ENCODE data around the gene RIOK3.
"Not testable (repeated sequence)": the region's sequence is repeated elsewhere in the genome, so short reads cannot be mapped to it uniquely, and the experiment has no call there.

The RIOK3 gene

DNA sequence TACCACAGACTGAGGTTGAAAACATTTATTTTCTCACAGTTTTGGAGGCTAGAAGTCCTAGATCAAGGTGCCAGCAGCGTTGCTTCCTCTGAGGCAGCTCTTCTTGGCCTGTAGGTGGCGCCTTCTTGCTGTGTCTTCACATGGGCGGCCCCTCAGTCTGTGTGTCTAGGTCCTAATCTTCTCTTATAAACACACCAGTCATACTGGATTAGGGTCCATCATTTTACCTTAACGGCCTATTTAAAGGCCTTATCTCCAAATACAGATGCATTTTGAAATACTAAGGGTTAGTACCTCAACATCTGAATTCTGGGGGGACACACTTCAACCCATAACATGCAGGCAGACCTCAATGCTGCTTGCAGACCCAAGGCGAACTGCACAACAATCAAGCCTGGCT, 45.8 kb downstream of the RIOK3 start:
- DNase-seq, result peak; percentile 41

DNA sequence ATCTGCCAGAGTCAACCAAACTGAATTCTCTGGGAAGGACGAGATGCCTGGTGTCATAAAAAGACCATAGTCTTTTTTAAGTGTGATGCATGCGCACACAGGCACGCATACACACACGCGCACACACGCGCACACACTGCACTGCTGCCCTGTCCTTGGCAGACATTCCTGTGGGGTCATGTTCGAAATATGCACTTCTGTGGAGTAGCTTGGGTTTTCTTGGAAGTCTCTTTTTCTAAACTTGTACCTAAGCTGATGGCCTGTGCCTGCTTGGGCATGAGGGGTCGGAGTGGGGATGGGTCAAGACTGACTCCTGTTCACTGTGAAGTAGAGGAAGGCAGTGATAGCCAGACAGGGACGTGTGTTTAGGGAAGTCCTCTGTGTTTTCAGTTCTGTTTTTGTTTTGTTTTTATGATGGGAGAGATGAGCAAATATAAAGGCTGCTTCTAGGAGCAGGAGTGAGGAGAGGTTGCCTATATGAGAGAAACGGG, 46.2 kb downstream of the RIOK3 start:
- DNase-seq, result no peak

DNA sequence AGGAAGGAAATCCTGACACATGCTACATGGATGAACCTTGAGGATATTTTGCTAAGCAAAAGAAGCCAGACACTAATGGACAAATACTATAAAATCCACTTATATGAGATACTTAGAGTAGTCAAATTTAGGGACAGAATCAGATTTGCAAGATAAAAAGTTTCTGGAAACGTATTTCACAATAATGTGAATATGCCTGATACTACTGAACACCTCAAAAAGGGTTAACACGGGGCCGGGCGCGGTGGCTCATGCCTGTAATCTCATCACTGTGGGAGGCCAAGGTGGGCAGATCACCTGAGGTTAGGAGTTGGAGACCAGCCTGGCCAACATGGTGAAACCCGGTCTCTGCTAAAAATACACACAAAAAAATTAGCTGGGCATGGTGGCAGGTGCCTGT, 48.5 kb downstream of the RIOK3 start:
- no peak for DNase-seq

DNA sequence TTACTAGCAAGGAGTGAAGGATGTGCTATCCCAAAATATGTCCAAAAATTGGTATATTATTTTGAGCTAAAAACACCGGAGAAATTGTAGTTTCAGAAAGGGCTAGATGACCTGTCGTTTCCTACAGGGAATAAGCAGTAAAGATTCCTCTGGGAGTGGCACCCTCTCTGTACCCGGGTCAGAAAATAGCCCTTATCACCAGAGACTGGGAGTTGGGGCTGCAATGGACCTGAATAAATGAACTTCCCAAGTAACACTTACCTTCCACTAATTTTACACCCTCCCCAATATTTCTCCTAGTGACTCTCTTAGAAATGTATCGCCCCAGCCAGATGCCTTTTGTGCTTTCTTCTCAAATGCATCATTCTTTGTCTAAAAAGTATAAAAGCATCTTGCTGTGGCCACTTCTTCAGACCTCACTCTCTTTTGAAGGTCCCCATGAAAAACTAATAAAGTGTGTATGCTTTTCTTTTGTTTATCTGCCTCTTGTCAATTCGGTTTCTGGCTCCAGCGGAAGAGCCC, 49.5 kb downstream of the RIOK3 start:
- no peak for DNase-seq

DNA sequence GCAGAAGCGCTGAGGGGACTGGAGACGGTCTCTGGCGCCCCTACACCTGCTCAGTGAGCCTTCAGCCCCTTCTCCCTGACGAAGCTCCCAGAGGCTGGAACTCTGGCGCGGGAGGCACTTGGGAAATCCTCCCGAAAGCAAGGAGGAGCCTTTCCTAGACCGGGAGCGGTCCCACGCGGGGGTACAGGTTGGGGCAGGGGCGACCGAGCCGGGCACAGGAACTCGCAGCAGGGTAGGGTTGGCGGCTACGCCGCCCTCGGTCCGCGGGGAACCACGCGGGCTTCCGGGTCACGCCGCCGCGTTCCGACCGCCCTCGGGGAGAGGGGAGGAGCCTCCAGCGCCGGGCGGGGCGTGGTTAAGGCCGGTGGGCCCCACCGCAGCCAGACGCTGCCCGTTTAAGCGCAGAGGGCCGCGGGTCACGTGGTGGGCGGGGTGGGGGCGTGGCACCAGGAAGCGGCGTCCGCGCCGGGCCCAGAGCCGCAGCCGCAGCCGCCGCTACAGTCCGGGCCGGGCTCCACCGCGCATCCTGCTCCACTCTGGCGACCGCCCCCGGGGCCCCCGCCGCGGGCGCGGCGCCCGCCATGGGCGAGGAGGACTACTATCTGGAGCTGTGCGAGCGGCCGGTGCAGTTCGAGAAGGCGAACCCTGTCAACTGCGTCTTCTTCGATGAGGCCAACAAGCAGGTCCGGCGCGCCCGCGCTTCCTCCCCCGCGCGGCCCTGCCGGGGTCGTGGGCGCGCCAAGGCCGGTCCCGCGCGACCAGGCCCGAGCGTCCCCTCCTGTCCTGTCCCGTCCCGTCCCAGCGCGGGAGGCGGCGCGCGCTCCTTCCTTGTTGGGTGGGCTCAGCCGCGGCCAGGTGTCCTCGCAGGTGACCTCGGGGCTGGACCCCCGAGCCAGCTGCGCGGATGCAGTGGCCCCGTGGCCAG, 50.2 kb downstream of the RIOK3 start, which contains the start of gene RMC1:
Gene RMC1, plus strand, starts transcription at position 474 of the 925 bp plus-strand sequence. Its CDS starts 108 bp downstream, at position 582.
- peak; percentile 68 for DNase-seq

DNA sequence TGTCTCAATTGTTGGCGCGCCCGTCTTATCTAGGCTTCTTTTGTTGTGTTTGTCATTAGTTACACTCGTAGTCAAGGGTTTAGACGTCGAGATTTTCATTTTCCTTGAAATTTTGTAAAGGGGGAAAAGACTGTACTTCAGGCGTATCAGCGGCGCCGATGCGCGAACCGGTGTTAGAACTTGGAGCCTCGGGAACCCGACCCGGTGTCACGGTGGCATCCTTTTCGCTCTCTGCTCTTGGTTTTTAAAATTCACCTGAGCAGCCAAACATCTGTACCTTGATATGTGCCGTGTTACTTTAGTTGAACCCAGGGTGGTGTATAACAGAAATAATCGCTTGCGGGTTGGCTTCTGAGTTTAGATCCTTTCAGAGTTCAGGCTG, 50.9 kb downstream of the RIOK3 start:
- DNase-seq, result no peak

DNA sequence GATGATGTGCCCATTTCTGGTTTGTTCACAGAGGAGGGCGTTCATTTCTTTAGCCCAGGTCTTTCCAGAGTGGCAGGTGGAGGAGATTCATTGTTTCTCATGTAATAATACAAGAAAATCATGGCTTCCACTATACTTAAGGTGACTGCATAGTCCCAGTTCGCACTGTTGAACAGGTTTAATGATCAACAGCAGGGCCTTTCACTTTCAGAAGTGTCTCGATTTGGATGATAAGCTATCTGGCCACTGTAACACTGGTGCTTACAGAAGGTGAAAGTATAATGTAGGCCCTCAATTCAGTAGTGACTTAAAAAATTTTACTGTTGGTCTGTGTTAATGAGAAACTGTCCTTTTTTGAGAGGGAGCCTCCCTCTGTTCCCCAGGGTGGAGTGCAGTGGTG, 51.6 kb downstream of the RIOK3 start:
- DNase-seq, result no peak

DNA sequence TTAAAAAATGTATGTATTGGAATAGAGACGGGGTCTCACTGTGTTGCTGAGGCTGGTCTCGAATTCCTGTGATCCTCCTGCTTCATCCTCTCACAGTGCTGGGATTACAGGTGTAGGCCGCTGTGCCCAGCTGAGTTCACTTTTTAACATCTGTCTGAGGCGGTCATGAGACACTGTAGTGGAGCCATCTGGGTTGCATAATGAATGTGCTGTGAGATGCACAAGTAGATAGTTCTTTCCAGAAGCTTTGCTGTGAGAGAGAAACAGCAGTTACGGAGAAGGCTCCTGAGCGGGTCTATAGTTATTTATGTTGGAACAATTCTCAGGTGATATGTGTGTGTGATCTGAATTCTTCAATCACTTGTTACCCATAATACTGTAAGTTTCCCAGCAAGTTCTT, 53.3 kb downstream of the RIOK3 start:
- no peak for DNase-seq

DNA sequence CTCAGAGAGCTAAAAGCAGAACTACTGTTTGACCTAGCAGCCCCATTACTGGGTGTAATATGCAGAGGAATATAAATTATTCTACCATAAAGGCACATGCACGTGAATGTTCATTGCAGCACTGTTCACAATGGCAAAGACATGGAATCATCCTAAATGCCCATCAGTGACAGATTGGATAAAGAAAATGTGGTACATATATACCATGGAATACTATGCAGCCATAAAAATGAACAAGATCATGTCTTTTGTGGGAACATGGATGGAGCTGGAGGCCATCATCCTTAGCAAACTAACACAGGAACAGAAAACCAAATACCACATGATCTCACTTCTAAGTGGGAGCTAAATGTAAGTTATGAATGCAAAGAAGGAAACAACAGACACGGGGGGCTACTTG, 57.8 kb downstream of the RIOK3 start:
- not testable (repeated sequence) for DNase-seq

DNA sequence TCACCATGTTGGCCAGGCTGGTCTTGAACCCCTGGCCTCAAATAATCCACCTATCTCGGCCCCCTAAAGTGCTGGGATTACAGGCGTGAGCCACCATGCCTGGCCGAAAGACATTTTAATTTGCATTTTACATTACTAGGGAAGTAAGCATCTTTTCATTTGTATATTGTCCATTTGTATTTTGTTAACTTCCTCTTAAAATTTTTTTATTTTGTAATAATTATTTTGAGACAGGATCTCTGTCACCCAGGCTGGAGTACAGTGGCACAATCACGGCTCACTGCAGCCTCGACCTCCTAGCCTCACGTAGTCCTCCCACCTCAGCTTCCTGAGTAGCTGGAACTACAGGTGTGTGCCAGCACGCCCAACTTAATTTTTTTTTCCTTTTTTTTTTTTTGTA, 59.1 kb downstream of the RIOK3 start:
- DNase-seq, result not testable (repeated sequence)

DNA sequence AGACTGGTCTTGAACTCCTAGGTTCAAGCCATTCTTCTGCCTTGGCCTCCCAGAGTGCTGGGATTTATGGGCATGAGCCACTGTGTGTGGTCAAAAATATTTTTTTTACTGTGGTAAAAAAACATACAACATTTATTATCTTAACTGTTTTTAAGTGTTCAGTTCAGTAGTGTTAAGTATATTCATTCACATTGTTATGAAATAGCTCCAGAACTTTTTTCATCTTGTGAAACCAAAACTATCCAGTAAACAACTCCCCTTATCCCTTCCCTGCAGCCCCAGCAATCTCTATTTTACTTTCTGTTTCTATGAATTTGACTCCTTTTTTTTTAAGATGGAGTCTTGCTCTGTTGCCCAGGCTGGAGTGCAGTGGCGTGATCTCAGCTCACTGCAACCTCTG, 59.6 kb downstream of the RIOK3 start:
- DNase-seq, result no peak

DNA sequence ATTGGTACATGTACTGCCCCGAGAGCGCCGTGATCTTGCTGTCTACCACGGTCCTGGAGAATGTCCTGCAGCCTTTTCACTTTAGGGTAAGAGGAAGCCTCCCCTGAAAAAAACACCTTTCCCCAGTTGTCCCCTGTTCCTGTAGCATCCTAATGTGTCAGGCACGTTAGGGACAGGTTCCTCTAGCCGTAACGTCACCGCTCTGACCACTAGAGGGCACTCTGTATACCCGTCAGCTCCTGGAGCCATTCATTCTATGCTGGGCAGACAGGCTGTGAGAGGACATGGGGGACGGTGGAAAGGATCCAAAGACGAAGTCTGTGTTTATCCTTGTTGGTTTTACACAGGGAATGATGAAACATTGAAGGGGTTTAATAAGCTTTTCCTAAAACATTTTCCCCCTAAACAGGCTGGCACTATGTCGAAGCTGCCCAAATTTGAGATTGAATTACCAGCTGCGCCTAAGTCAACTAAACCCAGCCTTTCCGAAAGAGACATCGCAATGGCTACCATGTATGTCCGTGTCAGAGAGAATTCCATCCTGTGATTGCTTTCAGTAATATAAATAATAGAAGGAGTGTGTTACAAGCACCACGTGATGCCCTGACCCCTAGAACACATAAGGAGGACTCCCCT, 62.9 kb downstream of the RIOK3 start:
- peak; percentile 53 for DNase-seq

DNA sequence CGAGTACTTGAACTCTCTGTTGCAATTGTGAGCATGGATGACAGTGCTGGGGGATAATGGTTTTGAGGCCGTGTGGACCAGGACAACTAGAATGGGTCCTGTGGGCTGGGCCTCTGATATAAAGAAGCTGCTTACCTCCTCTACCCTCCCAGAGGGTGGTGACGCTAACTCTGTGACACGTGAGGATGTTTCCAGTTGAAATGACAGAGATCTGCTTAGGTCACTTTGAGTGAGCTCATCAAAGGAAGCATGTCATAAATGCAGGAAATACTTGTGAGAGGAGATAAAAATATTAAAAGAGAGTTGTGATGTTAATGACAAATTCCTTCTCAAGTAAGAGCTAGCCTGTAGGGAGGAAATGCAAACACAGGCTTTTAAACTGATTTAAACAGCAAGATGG, 66.6 kb downstream of the RIOK3 start:
- no peak for DNase-seq

DNA sequence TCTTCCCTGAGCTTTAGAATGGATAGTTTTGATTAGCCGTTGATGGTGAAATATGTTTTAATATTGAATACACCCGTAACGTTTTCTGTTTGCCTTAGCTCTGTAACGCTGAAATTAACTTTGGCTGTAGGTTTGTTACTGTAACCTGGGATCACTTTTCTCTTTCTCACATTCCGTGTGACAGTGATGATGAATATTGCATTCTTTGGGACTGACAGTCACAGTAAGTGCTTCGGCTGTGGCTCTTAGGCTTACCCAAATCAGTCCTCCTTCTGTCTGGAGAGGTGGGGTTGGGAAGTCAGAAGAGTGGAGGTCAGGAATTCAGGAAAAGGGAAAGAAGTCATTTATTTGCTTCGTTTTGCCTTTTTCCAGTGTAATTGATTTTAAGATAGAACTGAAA, 68.2 kb downstream of the RIOK3 start:
- no peak for DNase-seq

DNA sequence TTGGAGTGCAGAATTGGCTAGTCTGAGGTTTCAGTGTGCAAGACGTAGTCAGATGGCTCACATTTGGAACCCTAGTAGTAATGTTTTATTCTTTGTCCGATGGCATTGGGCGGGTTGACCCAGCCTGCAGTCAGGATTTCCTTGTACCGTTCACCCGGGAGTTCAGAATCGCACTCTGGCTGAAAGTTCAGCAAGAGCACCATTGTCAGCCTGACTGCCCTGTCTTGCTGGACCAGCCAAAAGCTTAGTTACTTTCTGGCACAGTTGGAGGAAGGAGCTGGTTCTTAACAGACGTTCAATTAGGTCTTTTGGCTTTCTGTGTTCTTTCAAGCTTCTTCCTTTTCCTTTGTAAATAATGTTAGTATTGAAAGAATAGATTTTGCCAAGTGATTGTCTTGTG, 68.8 kb downstream of the RIOK3 start:
- no peak for DNase-seq

DNA sequence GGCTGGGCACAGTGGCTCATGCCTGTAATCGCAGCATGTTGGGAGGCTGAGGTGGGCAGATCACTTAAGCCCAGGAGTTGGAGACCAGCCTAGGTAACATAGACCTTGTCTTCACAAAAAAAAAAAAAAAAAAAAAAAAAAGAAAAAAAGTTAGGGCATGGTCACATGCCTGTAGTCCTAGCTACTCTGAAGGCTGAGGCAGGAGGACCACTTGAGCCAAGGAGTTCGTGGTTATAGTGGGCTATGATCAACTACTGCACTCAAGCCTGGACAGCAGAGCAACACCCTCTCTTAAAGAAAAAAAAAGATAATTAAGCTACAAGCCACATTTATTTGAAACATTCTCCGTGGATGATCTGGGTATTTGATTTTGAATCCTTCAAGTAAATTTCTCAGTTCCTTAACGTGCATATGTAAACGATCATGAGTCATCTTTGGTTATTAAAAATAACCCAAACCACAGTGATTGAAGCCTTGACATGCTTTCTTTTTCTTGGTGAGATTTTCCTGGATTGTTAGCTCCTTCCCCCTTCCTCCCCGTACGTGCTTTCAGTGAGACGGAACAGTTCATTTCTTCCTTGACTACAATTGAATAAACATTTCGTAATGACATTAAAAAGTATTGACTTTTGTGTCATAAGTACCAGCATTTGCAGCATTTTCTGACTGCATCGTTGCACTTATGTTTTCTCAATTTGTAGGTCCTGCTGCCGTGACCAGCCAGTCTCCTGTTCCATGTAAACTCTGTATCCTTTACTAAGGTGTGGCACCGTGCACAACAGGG, 70.5 kb downstream of the RIOK3 start:
- DNase-seq, result no peak

DNA sequence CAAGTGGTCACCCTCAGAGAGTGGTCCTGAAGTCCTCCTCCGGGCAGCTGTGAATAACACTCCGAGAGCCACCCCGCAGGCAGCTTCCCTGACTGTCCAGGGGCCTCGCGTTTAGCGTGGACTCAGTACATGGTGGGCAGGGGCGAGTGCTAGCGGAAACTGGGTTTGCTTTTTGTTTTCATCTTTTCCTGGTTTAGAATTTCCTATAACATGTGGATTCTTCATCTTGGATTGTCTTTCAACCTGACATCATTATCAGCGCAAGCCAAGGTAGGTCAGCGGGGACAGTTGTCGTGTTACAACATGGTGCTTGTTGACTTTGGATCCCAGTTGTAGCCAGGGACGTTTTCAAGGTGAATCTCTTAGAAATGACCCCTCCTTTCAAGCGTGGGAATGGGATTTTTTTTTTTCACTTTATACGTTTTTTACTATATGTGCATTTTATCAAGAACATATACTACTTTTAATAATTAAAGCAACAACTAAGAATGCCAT, 71.2 kb downstream of the RIOK3 start:
- no peak for DNase-seq

DNA sequence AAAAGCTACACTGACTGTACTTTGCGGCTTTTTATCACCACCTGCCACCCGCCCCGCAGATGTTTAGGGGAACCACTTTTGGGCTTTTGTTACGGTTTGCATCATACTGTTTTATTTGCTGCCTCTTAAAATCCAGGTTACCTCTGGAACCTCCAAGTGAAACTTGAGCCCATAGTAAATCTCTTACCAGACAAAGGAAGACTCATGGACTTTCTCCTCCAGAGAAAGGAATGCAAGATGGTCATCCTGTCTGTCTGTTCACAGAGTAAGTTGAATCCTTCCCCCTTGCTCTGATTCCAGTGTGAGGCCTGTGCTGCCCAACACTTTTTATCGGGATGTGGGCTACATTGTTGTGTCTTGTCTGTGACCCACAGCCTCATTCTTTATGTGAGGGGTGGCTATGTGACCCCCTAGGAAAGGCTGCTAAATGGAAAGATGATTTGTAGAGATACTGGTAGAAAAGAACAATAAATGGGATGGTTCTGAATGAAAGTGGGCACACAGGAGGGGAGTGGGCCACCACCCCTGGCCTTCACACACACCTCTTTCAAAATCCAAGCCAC, 73.5 kb downstream of the RIOK3 start:
- DNase-seq, result no peak

DNA sequence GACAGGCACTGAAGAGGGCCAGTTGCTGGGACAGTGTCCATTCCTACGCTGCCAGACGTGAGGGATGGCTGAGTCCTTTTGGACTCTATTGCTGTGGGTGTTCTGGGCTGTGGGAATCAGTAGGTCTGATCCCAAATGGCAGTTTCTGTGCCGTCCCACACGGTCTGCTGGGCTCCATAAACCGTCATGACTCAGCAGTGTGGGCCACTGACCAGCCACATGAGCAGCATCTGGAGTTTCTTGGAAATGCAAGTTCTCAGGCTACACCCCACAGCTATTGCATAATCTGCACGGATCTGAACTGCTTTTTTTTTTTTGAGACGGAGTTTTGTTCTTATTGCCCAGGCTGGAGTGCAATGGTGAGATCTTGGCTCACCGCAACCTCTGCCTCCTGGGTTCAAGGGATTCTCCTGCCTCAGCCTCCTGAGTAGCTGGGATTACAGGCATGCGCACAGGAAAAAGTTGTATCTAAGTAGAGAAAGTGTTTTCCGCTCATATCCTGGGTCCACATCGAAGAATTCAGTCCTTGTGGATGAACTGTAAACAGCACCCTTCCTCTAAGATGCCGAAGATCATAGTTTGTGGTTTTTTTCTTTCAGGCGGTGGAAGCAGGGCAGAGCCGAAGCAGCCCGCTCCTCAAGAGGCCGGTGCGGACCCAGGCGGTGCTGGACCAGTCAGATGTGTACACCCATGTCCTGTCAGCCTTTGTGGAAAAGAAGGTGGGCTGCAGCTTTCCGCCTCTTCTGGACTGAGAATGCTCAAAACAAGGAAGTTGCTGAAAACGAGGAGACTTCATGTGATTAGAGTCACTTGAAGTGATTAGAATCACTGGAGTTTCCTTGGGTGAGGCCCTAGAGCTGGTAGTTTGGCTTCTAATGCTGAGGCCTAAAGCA, 75.7 kb downstream of the RIOK3 start:
- DNase-seq, result no peak

DNA sequence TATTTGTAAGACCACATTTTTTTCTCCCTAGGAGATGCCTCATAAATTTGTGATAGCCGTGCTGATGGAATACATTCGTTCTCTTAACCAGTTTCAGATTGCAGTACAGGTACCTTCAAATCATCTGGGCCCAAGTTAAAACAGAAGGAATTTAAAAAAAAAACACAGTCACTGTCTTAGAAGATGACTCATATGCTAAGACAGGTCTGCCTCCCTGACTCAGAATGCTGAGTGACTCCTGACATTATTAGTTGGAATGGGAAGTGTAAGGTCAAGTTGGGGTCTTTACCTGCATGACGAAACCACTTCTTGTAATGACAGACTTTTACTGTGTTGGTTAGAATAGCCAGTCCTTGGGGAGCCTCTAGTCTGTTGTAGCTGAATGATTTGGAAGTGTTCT, 76.5 kb downstream of the RIOK3 start:
- DNase-seq, result no peak

DNA sequence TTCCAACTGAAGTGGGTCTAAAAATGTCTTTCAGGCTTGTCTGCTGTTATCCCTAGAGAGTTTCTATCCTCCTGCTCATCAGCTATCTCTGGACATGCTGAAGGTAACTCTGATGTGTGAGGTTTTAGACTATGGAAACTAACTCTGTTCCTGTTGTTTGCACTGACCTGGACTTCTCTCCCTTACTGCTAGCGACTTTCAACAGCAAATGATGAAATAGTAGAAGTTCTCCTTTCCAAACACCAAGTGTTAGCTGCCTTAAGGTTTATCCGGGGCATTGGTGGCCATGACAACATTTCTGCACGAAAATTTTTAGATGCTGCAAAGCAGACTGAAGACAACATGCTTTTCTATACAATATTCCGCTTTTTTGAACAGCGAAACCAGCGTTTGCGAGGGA, 77.1 kb downstream of the RIOK3 start:
- no peak for DNase-seq

DNA sequence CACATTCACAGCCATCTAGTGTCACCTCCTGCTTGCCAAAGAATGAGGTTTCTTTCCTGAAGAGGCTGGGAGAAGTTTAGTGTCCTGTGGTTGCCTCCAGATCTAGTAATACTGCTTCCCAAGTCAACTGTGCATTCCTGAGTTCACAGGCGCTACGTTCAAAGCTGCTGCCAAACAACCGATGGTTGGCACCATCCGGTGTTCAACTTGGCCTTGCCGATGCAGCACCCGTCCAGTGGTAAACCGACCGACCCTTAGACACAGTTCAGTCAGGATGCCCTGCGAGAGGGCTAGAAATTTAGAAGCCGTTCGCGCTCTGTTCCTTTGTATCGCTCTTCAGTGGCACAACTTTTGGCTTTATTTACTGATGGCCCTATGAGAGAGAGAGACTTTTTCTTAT, 78.8 kb downstream of the RIOK3 start:
- DNase-seq, result no peak
